ENCODE data around the gene ZFYVE9. TPM values are rescaled to one million over a fixed set of nuclear protein-coding genes. Genes with fewer than 3 reads are reported as not detected.
"Not testable (repeated sequence)": the region's sequence is repeated elsewhere in the genome, so short reads cannot be mapped to it uniquely, and the experiment has no call there.

ZFYVE9 gene
- polyA plus RNA-seq (ENCODE audit: insufficient read length), result 19.0 TPM

GRCh38 chr1:52141513-52142219 lies at the start of gene ZFYVE9:
Gene ZFYVE9, plus strand, starts transcription at chr1:52142089. Its CDS starts 91,118 bp downstream, at chr1:52233207.
- DNase-seq, result peak; percentile 85

- DNase-seq, result not testable (repeated sequence)
These were observed 47.6 kb upstream of the ZFYVE9 start for GRCh38 chr1:52094300-52094699.

GRCh38 chr1:52096216-52096615 lies 45.7 kb upstream of the ZFYVE9 start:
- no peak for DNase-seq

- DNase-seq, result no peak
These were observed 43.6 kb upstream of the ZFYVE9 start for GRCh38 chr1:52098139-52098871.

GRCh38 chr1:52102336-52103013 lies 39.4 kb upstream of the ZFYVE9 start:
- DNase-seq, result no peak

- no peak for DNase-seq
These were observed 30.4 kb upstream of the ZFYVE9 start for GRCh38 chr1:52111492-52111891.

- no peak for DNase-seq
These were observed 29.4 kb upstream of the ZFYVE9 start for GRCh38 chr1:52112489-52112888.

GRCh38 chr1:52119301-52120079 lies 22.4 kb upstream of the ZFYVE9 start:
- DNase-seq, result no peak

GRCh38 chr1:52122384-52122783 lies 19.5 kb upstream of the ZFYVE9 start:
- DNase-seq, result no peak

- no peak for DNase-seq
These were observed 18.3 kb upstream of the ZFYVE9 start for GRCh38 chr1:52123622-52124021.

GRCh38 chr1:52125736-52126359 lies 16.0 kb upstream of the ZFYVE9 start:
- DNase-seq, result no peak

- peak; percentile 38 for DNase-seq
These were observed 14.4 kb upstream of the ZFYVE9 start for GRCh38 chr1:52127181-52128180.

GRCh38 chr1:52139817-52140540 lies 1.9 kb upstream of the ZFYVE9 start:
- no peak for DNase-seq

- DNase-seq, result no peak
These were observed 1.0 kb upstream of the ZFYVE9 start for GRCh38 chr1:52140633-52141512.

GRCh38 chr1:52142220-52143183 lies 613 bp downstream of the ZFYVE9 start:
- DNase-seq, result peak; percentile 60

- DNase-seq, result no peak
These were observed 3.2 kb downstream of the ZFYVE9 start for GRCh38 chr1:52145137-52145536.

- not testable (repeated sequence) for DNase-seq
These were observed 8.6 kb downstream of the ZFYVE9 start for GRCh38 chr1:52150445-52150844.

- peak; percentile 73 for DNase-seq
These were observed 9.1 kb downstream of the ZFYVE9 start for GRCh38 chr1:52150946-52151345.

Measured in hindlimb muscle (tissue), 1 donor.